ENCODE measurements around the gene PRLH.

PRLH gene, protein sequence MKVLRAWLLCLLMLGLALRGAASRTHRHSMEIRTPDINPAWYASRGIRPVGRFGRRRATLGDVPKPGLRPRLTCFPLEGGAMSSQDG

DNA sequence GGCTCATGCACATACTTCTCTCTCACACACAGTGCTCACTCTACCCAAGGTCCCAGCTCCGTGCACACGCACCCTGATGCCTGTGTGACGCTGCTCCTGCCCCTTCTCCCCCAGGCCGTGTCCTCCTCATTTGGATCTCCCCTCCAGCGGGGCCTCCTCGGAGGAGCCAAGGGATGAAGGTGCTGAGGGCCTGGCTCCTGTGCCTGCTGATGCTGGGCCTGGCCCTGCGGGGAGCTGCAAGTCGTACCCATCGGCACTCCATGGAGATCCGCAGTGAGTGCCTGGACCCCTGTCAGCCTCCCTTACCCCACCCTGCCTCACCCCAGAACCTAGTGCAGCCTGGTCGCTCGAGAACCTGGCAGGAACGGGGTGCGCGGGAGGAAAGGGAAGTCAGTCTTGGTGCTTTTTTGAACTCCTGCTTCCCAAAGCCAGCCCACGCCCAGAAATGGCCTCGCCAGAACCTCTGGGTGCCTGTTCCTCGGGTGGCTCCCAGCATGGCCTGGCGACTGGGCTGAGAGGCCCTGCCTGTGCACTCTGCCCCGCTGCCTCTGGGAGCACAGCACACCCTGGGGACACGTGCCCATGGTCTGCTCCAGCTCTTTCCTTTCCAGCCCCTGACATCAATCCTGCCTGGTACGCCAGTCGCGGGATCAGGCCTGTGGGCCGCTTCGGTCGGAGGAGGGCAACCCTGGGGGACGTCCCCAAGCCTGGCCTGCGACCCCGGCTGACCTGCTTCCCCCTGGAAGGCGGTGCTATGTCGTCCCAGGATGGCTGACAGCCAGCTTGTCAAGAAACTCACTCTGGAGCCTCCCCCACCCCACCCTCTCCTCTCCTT, at the start of gene PRLH:
PRLH (plus strand) TSS at position 174 of the 835 bp plus-strand sequence; CDS start at position 174, 0 bp downstream.
- no peak for DNase-seq

DNA sequence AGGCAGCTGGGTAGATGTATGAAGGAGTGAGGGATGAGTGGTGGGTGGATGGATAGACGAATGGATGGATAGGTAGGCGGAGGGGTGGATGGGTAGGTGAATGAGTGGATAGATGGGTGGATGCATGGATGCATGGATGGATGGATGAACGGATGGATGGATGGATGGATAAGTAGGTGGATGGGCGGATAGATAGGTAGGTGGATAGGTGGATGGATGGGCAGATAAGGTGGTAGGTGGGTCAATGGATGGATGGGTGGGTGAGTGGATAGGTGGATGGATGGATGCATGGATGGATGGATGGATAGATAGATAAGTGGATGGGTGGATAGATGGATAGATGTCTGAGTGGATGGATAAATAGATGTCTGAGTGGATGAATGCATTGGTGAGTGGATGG, 49.2 kb upstream of the PRLH start:
- DNase-seq: no peak

DNA sequence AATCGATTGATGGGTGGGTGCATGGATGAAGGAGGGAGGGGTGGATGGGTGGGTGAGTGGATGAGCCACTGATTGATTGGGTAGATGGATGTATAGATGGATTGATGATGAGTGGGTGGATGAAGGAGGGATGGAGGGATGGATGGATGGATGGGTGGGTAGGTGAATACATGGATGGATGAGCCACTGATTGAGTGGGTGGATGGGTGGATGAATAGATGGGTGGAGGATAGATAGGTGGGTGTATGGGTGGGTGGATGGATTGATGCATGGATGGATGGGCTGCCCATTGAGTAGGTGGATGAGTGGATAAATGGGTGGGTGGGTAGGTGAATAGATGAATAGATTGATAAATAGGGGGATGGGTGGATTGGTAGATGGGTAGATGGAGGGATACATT, 48.4 kb upstream of the PRLH start:
- DNase-seq: no peak

DNA sequence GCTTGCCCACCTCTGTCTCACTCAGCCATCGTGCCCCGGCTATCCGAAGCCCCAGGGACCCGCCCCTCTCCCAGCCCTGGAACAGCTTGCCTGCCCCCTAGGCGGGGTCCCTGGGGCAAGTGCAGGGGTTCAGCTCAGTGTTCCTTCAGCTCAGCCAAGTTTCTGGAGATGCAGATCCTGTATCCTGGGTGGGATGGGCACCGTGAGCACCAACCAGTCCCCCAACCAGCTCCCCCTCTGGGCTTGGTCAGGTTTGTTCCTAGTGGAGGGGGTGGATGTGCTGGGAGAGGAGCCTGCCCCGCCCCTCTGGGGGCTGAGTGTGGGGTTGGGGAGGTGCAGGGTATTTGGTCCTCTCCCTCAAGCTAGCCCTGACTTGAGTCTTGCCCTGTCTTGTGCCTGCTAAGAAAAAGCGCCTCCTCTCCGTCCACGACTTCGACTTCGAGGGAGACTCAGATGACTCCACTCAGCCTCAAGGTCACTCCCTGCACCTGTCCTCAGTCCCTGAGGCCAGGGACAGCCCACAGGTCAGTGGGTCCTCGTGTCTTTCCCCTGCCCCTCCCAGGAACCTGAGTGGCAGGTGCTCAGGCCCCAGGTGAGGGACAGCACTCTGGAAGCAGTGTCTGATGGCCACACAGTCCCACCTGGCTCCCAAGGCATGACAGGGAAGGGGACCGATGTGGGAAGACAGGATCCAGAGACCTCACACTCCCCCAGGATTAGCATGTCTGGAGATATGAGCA, 46.7 kb upstream of the PRLH start:
- DNase-seq: no peak

DNA sequence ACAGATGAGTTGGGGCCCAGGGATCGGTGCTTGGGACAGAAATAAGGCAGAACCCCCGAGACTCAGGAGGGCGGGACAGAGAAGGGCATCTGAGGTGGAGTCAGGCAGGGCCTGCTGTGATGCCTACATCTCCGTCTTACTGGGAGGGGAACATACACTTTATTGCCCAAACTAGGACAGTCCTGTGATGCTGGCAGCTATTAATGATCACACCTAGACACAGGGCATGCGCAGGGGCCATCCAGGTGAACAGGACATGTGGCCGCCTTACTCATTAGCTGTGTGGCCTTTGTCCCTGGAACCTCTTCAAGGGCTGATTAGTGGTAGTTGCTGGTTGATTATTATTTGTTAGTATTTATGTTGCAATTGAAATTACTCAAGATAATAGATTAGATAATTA, 46.1 kb upstream of the PRLH start:
- no peak for DNase-seq

DNA sequence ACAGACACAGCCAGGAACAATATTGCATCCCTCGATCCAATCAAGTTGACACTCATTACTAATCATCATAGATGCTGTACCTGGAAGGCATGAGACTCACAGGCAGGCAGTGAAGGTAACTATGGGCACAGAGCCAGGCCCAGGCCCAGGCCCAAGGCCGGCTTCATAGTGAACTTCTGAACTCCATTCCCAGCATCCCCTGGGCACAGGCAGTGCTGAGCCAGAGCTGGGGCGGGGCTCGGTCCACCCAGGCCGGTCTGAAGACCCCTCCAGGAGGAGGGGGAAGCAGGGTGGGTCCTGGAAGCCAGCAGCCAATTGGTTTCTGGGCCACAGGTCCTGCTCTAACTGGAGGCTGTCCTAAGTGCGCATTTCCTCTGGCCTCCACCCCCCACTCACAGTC, 41.7 kb upstream of the PRLH start:
- no peak for DNase-seq

DNA sequence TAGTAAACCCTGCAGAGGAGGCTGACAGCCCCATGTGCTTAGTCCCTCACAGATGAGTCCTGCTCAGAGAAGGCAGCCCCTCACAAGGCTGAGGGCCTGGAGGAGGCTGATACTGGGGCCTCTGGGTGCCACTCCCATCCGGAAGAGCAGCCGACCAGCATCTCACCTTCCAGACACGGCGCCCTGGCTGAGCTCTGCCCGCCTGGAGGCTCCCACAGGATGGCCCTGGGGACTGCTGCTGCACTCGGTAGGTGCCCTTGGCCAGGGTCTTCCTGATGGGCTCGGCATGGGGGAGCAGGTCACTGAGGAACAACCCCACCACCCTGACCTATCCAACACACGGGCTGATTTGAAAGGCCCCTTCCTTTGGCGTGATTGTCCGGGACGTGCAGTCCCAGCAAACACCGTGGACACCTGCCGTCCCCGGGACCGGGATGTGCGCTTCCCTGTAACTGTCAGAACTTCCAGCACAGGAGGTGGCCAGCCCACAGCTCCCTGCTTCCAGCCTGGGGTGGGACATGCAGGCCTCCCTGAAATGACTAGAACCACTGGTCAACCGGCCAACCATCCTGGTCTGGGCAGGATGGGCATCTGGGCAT, 40.7 kb upstream of the PRLH start:
- no peak for DNase-seq

DNA sequence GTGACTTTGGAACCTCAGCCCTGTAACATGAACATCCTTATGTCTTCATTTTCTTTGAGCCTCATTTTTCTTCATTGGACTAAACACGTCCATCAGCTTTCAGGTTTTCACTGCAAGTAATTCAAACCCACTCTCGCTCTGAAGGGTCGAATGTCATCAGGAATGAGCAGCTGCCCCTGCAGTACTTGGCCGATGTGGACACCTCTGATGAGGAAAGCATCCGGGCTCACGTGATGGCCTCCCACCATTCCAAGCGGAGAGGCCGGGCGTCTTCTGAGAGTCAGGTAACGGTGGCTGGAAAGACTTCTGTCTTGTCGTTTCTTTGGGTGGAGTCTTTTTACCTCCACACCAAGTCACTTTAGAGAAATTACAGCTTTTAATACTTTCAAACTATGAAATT, 39.1 kb upstream of the PRLH start:
- DNase-seq: no peak

DNA sequence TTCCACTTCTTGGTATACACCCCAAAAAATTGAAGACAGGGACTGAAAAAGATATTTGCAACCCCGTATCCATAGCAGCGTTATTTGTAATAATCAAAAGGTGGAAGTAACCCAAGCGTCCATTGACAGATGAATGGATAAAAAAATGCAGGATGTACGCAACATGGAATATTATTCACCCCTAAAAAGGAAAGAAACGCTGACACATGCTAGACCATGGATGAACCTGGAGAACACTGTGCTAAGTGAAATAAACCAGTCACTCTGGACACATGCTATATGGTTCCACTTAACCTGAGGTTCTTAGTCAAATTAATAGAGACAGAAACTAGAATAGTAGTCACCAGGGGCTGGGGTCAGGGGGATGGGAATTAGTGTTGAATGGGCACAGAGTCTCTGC, 38.6 kb upstream of the PRLH start:
- no peak for DNase-seq

DNA sequence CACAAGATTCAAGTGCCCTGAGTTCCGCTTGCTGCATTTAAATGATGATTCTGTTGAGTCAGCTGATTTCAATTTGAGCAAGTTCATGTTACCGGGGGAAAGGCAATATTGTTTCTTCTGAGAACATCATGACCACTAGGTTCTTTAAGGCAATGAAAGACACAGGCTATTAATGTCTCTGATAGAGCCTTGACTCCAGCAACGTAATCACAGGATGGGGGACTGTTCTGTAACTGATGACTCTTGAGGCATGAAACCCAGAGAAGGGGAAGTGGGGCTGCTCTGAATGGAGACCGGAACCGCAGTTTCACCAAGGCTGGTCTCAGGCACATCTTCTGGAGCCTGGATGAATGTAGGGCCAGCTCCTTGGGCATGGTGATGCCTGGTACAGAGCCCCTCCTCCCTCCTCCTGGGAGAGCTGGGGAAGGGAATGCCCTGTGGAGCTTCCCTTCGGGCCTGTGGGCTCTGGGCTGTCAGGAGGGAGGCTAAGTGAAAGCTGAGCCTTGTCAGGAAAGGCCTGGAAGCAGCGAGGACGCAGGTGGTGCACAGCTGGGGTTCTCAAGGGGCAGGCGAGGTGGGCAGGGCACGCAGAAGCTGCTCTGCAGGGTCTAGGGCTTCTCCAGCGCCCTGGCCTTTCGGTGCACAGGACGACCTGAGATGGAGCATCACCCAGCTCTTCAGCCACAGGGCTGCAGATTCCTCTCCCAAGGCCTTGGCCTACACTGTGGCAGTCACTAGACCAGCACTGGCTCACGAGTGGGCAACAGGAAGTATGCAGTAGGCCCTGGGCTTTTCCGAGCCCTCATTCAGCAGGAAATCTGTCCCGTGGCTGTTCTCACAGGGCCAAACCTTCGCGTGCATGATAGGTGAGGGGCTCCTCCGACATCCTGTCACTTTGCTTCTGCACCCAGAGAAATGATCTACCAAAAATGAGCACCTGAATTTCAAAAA, 36.6 kb upstream of the PRLH start:
- no peak for DNase-seq

DNA sequence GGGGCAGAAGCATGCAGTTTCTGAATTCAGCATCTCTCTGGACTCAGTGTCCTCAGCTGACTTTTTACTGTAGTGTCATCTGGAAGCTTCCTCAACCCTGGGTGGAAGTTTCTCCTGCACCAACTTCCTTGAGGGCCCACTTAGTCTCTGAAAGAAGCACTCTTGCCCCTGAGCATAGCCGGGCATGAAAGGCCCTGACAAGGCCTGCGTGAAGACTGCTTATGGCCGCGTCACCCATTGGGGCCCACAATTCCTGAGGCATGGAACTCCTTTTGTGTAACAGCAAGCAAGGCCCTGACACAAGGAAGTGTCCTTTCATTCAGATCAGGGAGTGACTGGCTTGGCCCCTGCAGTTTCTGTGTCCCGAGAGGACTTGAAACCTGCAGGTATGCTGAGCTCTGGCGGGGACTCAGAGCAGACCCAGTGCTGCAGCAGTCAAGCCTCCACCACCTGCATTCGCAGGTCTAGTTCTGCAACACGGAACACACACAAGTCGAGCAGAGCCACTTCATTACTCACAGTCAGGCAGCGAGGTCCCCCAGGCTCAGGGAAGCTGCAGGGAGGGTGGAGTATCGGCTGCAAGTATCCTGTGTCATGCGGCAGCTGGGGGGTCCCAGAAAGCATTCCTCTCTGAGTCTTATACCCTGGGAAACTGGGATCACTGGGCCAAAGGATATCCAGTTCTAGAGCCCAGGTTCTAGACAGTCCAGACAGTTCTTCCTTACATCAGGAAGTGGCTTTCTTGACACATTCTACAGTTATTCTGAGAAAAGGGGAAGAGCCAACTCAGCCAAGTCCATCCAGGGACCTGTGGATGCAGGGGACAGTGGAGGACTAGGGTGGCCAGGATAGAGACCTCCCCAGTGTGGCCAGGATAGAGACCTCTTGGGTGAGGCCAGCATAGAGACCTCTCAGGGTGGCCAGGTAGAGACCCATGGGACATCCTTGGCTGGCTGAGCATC, 35.6 kb upstream of the PRLH start:
- DNase-seq: no peak

DNA sequence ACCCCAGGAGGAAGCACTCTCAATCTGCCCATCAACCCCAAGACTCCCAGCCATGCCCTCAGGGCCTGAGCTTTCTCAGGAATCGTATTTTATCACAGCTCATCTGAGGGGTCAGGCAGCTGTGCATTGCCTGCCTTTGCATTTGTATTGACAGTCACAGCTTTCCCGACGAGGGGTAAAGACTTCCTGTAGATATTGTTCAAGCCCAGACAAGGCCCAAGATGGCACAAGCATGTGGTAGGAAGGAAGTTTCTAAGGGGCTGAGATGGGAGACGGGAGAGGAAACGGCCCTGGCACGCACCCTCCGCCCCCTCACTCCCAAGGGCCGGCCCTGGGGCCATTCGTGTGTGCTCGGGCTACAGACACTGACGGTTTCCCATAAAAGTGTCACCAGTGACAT, 34.2 kb upstream of the PRLH start:
- no peak for DNase-seq

DNA sequence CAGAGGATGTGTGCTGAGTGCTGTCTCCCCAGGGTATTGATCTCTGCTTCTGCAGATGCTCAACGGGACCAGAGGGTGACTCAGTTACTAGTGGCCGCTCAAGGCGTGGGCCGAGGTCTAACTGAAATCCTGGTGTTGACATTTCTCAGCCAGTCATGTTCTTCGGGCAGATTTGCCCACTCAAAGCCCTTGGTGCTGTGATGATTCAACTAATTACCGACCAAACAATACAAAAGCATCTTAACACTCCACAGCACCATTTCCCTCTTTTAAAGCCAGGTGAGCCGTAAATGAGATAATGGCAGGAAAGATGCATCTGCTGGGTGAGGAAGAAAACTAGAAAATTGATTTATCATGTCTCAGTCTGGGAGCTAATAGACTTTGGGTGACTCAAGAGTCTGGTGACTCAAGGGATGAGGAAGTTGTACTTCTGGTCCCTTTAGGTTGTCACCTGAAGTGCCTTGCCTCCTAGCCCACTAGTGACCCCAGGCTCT, 32.7 kb upstream of the PRLH start:
- no peak for DNase-seq

DNA sequence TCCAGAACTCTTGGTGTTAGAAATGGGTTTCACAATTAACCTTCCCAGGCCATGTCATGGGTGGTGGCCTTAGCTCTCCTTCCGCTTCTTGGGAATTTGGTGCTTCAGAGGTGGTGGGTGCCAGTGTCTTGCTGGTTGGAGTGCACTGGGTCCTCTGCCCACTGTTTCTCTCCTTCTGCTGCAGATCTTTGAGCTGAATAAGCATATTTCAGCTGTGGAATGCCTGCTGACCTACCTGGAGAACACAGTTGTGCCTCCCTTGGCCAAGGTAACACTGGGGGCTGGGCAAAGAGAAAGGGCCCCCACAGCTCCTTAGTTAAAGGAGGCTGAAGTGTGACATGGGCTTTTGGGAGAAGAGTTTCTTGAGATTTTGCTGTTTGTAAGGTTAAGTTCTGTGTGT, 32.0 kb upstream of the PRLH start:
- DNase-seq: no peak

DNA sequence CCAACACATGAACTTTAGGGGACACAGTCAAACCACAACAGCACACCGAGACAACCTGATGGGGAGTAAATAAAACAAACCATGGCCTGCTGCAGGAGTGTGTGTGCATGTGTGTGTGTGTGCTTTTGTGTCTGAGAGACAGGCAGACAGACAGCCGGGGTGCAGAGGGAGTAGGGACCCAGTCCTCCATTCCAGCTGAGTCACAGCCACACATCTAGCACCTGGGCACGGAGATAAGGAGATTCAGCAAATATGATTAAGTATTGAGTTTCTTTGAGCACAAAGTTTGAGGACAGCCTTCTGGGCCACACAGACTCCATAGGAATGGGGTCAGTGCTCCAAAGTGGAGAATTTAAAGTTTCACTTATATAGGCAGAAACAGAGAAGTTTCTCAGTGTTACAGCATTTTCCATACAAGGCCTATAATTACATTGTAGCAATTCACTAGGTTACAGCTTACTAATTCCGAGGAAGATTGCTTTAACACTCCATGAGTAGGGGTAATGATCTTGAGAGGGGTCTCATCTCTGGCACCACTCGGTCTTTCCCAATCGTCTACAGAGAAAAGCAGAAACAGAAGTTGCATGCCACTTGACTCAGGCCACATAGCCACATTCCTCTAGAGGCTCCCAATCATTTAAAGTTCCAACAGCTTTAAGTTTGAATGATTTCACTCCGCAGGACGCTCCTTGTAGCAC, 30.8 kb upstream of the PRLH start:
- no peak for DNase-seq

DNA sequence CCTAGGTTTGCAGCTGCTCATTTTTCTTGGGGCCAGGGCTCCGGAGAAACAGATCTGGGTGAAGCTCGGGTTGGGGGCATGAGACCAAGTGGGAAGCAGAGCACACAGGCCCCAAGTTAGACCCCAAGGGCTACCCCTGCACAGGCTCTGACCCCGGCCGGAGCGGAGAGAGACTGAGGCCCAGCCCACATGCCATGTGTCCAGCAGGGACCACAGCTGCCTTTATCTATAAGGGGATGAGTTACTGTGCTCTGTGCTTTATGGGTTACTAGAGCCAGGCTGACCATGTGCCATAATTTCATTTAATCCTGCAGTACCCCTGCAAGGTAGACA, 30.3 kb upstream of the PRLH start:
- DNase-seq: no peak

DNA sequence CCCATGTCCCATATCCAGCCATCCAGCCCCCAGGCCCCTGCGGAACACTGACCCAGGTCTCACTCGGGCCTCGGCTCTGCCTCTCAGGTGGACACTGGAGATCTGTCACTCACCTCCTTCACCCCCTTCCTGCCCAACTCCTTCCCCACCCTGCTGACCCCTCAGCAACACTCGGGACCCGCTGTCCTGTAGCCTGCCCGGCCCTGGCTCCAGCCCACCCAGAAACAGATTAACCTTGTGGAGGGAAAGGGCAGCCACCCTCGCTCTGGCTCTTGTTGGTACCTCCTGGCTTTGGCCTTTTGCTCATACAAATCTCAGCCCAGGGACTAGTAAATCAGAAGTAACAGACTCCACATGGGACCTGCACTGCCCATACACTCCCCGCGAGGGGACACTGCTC, 29.8 kb upstream of the PRLH start:
- no peak for DNase-seq

DNA sequence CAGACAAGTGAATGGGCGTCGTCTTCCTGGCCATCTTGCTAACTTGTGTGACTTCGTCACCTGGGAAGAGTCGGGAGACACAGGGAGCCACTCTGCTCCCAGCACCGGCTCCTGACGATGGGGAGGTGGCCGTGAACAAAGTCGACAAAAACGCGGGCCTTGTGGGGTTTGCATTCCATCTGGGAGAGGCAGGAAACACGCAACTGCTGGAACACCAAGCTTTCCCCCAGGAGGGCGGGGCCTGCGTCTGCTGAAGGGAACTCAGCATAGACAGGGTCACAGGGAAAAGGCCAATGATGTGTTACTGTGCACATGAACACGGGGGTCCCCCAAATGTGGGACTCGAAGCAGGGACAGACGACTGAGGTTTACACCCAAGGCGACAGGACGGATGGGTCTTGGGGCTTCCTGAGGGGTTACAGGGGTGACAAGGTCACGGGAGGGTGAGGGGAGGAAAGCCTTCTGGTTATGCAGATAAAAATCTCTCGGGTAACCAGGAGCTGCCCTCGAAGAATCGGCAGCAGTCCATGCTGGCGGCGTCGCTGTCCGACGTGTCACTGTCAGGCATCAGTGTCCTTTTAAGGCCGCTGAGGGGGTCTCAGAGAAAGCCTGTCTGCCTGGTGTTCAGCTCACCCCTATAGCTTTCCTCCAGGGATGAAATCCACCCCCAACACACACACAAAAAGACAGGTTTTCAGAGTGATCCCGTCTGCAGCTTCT, 28.2 kb upstream of the PRLH start:
- DNase-seq: no peak

DNA sequence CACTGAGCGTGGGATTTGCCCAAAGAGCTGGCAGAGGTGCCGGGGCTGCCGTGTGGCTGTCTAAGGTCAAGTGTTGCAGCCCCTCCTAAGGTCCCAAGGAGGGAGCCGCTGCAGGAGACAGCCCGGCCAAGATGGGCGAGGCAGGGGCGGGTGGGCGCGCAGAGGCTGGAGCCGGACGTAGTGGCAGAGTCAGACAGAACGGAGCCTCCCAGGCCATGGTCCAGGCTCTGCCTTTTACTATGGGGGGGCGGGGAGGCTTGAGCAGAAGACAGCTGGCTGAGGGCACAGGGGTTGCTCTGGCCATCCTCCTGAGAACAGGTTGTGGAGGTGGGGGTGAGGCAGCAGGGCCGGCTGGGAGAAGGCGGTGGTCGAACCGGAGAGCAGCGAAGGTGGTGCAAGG, 27.5 kb upstream of the PRLH start:
- no peak for DNase-seq

DNA sequence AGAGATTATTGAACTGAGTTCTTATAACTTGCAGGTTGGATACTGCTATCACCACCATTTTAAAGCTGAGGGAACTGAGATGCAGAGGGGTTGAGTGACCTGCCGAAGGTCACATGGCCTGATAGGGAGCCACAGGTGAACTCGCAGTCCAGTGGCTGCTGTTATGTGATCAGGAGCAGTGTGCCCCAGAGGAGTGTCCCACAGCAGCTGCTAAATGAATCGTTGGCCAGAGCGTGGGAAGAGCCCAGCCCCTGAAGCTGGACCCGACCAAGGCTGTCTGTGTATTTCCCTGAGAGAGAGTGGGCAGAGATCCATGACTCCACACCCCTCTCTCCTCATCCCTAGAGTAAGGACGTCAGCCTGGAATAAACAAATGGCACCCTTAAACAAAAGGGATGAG, 26.7 kb upstream of the PRLH start:
- no peak for DNase-seq
